DOHH2 (cell line): ENCODE results near the gene C1orf116.

Experiments used
- H3F3A ChIP-seq: fragments of 200-600 bp; sonication (generic), shearing (Covaris generic); 2 replicates; pipeline ENCODE4 v1.6.0; 2016; ENCODE audit warnings: antibody characterized with exemption, mild to moderate bottlenecking; ENCODE audit not compliant: control insufficient read depth, insufficient read depth
- H3K27ac ChIP-seq: fragments of 200-600 bp; sonication (generic); 2 replicates; pipeline ENCODE4 v1.5.1; 2014; ENCODE audit warnings: low read depth, mild to moderate bottlenecking, low read length, moderate library complexity
- H3K27me3 ChIP-seq: fragments of 200-600 bp; sonication (generic); 2 replicates; pipeline ENCODE4 v1.6.1; 2014; ENCODE audit warnings: mild to moderate bottlenecking, low read length, mixed read lengths; ENCODE audit not compliant: control insufficient read depth
- H3K36me3 ChIP-seq: fragments of 200-600 bp; sonication (generic); 2 replicates; pipeline ENCODE4 v1.6.1; 2014; ENCODE audit warnings: mild to moderate bottlenecking, low read length, moderate library complexity, mixed read lengths; ENCODE audit not compliant: control insufficient read depth
- H3K4me1 ChIP-seq: fragments of 200-600 bp; sonication (generic); 2 replicates; pipeline ENCODE4 v1.6.1; 2014; ENCODE audit warnings: mild to moderate bottlenecking, low read length, mixed read lengths; ENCODE audit not compliant: control insufficient read depth
- H3K4me2 ChIP-seq: fragments of 200-600 bp; sonication (generic); 2 replicates; pipeline ENCODE4 v1.6.0; 2014; ENCODE audit warnings: mild to moderate bottlenecking, low read length, moderate library complexity
- H3K4me3 ChIP-seq: fragments of 200-600 bp; sonication (generic); 2 replicates; pipeline ENCODE4 v1.5.1; 2014; ENCODE audit warnings: mild to moderate bottlenecking, low read length, mixed read lengths
- H3K79me2 ChIP-seq: fragments of 200-600 bp; sonication (generic); 2 replicates; pipeline ENCODE4 v1.6.1; 2014; ENCODE audit warnings: mild to moderate bottlenecking, low read length, mixed read lengths; ENCODE audit not compliant: control insufficient read depth
- H3K9me2 ChIP-seq: fragments of 200-600 bp; sonication (generic); replicated peaks from 2 replicates; pipeline ENCODE4 v1.6.1; 2014; ENCODE audit warnings: mild to moderate bottlenecking, low read length, mixed read lengths; ENCODE audit not compliant: control insufficient read depth
- H3K9me3 ChIP-seq: fragments of 200-600 bp; sonication (generic); 2 replicates; pipeline ENCODE4 v1.6.1; 2014; ENCODE audit warnings: antibody characterized with exemption, low read length, mixed read lengths; ENCODE audit not compliant: control insufficient read depth, insufficient read depth
- H4K20me1 ChIP-seq: fragments of 200-600 bp; sonication (generic); 2 replicates; pipeline ENCODE4 v1.6.0; 2014; ENCODE audit warnings: low read depth, mild to moderate bottlenecking, antibody characterized with exemption, low read length, moderate library complexity; ENCODE audit not compliant: control insufficient read depth, insufficient read depth
- EZH2phosphoT487 ChIP-seq: fragments of 200-600 bp; sonication (generic); IDR thresholded peaks from 2 replicates; pipeline ENCODE4 v1.6.1; 2017; ENCODE audit warnings: borderline replicate concordance, mild to moderate bottlenecking, antibody characterized with exemption, low read length, moderate library complexity, mixed read lengths
- TF ChIP-seq, protein P1 (sequence below): fragments of 200-600 bp; sonication (generic); IDR thresholded peaks from one replicate; pipeline ENCODE4 v1.5.1; 2014; ENCODE audit warnings: antibody characterized with exemption, mild to moderate bottlenecking, low read depth, low read length; ENCODE audit not compliant: poor library complexity, severe bottlenecking

Gene C1orf116

DNA sequence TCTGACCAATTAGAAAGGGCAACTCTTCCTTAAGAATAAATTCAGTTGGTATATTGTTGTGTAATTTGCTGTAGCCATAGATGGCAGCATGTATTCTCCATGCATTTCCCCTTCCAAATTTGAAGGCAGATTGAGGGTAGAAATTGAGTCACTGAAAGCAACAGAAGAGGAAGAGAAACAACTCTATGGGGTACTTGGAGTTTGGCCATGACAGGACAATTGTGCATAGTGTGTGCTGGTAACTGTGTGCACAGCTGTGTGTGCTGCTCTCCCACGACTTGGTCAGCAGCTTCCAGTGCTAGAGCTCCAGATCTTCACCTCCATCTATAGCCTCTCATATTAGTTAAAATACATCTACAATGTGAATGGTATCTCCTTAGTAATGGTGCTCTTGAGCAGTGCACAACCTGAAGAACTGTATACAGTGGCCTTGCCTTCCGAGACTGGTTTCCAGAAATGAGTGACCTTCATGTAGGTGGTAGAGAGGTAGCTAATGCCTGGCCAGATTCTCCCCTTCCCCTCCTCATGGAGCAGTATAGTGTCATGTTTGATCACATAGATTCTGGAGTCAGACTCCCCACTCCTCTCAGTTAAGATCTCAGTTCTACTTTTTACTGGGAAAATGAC is 61.4 kb downstream of the C1orf116 start:
- Histone ChIP-seq H3K36me3 (no peaks in the 10 kb centered on the region), H3K79me2 (no peaks in the 10 kb centered on the region), H3K4me1 (no peaks in the 10 kb centered on the region), H3K9me3 (no peaks in the 10 kb centered on the region), H3K4me3 (no peak overlapping the region), H3K9me2 (no peaks in the 10 kb centered on the region), H3K4me2 (no peak overlapping the region), H3K27me3 (peaks cover 42% of the 10 kb centered on the region), H4K20me1 (no peaks in the 10 kb centered on the region), H3K27ac (no peak overlapping the region), H3F3A (no peaks in the 10 kb centered on the region)
- TF ChIP-seq EZH2phosphoT487, result no peak
- TF ChIP-seq, protein P1, sequence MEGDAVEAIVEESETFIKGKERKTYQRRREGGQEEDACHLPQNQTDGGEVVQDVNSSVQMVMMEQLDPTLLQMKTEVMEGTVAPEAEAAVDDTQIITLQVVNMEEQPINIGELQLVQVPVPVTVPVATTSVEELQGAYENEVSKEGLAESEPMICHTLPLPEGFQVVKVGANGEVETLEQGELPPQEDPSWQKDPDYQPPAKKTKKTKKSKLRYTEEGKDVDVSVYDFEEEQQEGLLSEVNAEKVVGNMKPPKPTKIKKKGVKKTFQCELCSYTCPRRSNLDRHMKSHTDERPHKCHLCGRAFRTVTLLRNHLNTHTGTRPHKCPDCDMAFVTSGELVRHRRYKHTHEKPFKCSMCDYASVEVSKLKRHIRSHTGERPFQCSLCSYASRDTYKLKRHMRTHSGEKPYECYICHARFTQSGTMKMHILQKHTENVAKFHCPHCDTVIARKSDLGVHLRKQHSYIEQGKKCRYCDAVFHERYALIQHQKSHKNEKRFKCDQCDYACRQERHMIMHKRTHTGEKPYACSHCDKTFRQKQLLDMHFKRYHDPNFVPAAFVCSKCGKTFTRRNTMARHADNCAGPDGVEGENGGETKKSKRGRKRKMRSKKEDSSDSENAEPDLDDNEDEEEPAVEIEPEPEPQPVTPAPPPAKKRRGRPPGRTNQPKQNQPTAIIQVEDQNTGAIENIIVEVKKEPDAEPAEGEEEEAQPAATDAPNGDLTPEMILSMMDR, result no peak

DNA sequence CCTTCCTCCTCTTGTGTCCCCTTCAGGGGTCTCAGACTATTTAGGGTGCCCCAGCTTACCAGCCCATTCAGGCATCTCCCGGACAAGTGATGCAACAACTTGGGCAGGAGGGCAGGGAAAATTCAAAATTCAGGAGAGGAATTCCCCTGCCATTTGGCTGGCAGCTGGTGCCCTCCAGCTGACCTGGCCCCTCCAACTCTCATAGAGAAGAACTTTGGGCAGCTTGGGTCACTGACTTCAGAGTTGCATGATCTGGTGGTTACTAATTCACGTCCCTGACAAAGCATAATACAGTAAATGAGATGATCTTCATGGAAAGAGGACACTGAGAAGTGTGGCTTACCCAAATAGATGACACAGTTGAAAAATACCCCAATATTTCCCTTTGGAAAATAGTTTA is 62.1 kb downstream of the C1orf116 start, which contains the start of gene FCAMR:
TSS of gene FCAMR (minus strand) at position 15 of the 400 bp plus-strand sequence. CDS start 335 bp downstream, outside the sequence.
- TF ChIP-seq, protein P1, result no peak
- no peak for TF ChIP-seq EZH2phosphoT487
- Histone ChIP-seq H3K36me3 (no peaks in the 10 kb centered on the region), H3K4me3 (no peak within 1 kb of the TSS), H3K27ac (no peak within 1 kb of the TSS), H4K20me1 (no peaks in the 10 kb centered on the region), H3K9me2 (no peaks in the 10 kb centered on the region), H3K27me3 (peaks cover 42% of the 10 kb centered on the region), H3K9me3 (no peaks in the 10 kb centered on the region), H3F3A (no peaks in the 10 kb centered on the region), H3K4me2 (no peak within 1 kb of the TSS), H3K79me2 (no peaks in the 10 kb centered on the region), H3K4me1 (no peaks in the 10 kb centered on the region)

DNA sequence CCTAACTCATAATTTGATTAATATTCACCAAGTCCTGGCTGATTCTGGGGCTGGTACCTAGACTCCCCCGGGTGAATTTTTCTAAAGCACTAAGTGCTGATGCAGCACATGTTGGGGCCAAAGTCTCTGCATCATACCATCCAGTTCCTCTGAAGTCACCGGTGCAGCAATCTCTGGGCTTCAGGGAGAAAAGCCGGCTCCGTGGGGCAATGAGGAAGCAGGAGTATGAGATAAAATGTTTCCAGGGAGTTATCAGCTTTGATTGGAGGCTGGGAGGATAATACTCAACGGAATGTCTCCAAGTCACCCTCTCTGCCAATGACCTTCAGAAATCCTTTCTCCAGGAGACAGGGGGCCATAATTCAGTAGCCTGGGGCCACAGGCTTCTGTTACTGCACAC is 63.5 kb downstream of the C1orf116 start:
- H3K79me2 ChIP-seq, result no peaks in the 10 kb centered on the region
- no peak overlapping the region for H3K4me2 ChIP-seq
- no peak overlapping the region for H3K27ac ChIP-seq
- H3K9me2 ChIP-seq, result no peaks in the 10 kb centered on the region
- no peaks in the 10 kb centered on the region for H3F3A ChIP-seq
- H3K4me1 ChIP-seq, result no peaks in the 10 kb centered on the region
- no peaks in the 10 kb centered on the region for H4K20me1 ChIP-seq
- no peaks in the 10 kb centered on the region for H3K36me3 ChIP-seq
- H3K9me3 ChIP-seq, result no peaks in the 10 kb centered on the region
- peaks cover 42% of the 10 kb centered on the region for H3K27me3 ChIP-seq
- no peak overlapping the region for H3K4me3 ChIP-seq
- TF ChIP-seq EZH2phosphoT487, result no peak
- TF ChIP-seq, protein P1, result no peak
